ENCODE data around the gene RAB9A.

DNA sequence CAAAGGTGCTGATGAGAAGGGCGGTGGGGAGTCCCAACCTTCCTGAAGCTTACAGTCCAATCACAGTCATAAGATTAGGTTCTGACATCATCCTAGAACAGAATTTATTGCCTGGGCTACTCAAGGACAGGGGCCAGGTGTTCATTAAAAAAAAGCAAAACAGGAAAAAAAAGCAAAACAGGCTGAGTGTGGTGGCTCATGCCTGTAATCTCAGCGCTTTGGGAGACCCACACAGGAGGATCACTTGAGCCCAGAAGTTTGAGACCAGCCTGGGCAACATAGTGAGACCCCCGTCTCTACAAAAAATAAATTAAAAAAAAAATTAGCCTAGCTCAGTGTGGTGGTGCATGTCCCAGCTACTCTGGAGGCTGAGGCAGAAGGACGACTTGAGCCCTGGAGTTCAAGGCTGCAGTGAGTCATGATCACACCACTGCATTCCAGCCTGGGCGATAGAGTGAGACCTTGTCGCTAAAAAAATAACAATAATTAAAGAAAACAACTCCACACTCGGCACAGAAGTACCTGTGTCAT is 3.0 kb downstream of the RAB9A start:
- TF ChIP-seq, protein P1, sequence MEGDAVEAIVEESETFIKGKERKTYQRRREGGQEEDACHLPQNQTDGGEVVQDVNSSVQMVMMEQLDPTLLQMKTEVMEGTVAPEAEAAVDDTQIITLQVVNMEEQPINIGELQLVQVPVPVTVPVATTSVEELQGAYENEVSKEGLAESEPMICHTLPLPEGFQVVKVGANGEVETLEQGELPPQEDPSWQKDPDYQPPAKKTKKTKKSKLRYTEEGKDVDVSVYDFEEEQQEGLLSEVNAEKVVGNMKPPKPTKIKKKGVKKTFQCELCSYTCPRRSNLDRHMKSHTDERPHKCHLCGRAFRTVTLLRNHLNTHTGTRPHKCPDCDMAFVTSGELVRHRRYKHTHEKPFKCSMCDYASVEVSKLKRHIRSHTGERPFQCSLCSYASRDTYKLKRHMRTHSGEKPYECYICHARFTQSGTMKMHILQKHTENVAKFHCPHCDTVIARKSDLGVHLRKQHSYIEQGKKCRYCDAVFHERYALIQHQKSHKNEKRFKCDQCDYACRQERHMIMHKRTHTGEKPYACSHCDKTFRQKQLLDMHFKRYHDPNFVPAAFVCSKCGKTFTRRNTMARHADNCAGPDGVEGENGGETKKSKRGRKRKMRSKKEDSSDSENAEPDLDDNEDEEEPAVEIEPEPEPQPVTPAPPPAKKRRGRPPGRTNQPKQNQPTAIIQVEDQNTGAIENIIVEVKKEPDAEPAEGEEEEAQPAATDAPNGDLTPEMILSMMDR (conservative IDR thresholded peaks at IDR 0.05; ENCODE audit: low read length), result no peak
- TF ChIP-seq EZH2phosphoT487 (IDR thresholded peaks at IDR 0.05; ENCODE audit: borderline replicate concordance, low read depth, low read length), result no peak

Measured in OCI-LY7 (cell line).